Bronchial epithelial cell (primary cell): ENCODE measurements around the gene COX6A1. TPM values are rescaled to one million over a fixed set of nuclear protein-coding genes. Genes with fewer than 3 reads are reported as not detected.
"Not testable (repeated sequence)": the region's sequence is repeated elsewhere in the genome, so short reads cannot be mapped to it uniquely, and the experiment has no call there.

Experiments used
- DNase-seq: peaks from one replicate; pipeline ENCODE4 v3.0.0-alpha.2; 2010; ENCODE audit warnings: low read depth
- FAIRE-seq: peaks from 2 replicates; lab custom pipeline; 2011; peaks lifted over from hg19 to GRCh38; lab: Jason Lieb, UNC
- H3K27me3 ChIP-seq: 2 replicates; pipeline ENCODE4 v1.5.1; 2011; ENCODE audit warnings: low read length; ENCODE audit not compliant: control insufficient read depth, insufficient read depth
- H3K36me3 ChIP-seq: 2 replicates; pipeline ENCODE4 v1.5.1; 2011; ENCODE audit warnings: low read length; ENCODE audit not compliant: control insufficient read depth, insufficient read depth
- H3K4me3 ChIP-seq: 2 replicates; pipeline ENCODE4 v1.5.1; 2011; ENCODE audit warnings: mild to moderate bottlenecking, low read depth, low read length, control low read depth
- total RNA-seq: library from RNA; depleted of rRNA; stranded (reverse); fragments of >200 nt; gene quantifications from 2 replicates; pipeline ENCODE4 v1.2.1, GENCODE V29; 2014
- TF ChIP-seq, protein P1 (sequence below): IDR thresholded peaks from 2 replicates; pipeline ENCODE4 v1.5.1; 2011; ENCODE audit warnings: mild to moderate bottlenecking, moderate library complexity, low read length, control low read depth, inconsistent platforms; ENCODE audit not compliant: insufficient read depth, severe bottlenecking

The COX6A1 gene
- total RNA-seq, 1 donor from 2014 or later, result 659 TPM

DNA sequence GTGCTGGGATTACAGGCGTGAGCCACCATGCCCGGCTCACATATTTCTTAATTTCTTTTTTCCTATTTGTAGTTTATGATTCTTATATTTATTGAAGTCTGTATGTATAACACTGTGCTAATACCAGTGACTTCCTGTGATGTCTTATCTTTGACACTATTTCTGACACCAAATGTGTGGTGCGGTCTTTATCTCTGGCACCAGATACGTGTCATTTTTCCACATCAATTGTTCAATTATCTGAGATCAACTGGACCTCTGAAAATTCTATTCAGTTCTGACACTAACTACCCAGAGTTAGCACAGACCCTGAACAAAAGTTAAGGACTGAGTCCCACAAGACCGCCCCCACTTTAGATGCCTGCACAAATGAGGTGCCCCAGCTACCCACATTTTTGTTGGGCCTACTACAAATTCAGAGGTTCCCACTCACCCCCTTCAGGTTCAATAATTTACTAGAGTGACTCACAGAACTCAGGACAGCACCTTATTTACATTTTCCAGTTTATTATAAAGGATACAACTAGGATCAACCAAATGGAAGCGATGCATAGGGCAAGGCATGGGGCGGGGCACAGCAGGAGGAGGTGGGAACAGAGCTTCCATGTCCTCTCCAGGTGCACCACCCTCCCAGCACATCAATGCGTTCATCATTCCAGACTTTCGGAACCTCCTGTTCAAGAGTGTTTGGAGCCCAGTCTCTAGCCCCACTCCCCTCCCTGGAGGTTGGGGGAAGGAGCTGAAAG, 43.3 kb downstream of the COX6A1 start:
- Histone ChIP-seq H3K27me3 (no peaks in the 10 kb centered on the region), H3K36me3 (no peaks in the 10 kb centered on the region), H3K4me3 (no peak overlapping the region)
- DNase-seq (no peak), FAIRE-seq (no peak)
- TF ChIP-seq, protein P1, sequence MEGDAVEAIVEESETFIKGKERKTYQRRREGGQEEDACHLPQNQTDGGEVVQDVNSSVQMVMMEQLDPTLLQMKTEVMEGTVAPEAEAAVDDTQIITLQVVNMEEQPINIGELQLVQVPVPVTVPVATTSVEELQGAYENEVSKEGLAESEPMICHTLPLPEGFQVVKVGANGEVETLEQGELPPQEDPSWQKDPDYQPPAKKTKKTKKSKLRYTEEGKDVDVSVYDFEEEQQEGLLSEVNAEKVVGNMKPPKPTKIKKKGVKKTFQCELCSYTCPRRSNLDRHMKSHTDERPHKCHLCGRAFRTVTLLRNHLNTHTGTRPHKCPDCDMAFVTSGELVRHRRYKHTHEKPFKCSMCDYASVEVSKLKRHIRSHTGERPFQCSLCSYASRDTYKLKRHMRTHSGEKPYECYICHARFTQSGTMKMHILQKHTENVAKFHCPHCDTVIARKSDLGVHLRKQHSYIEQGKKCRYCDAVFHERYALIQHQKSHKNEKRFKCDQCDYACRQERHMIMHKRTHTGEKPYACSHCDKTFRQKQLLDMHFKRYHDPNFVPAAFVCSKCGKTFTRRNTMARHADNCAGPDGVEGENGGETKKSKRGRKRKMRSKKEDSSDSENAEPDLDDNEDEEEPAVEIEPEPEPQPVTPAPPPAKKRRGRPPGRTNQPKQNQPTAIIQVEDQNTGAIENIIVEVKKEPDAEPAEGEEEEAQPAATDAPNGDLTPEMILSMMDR, result no peak

DNA sequence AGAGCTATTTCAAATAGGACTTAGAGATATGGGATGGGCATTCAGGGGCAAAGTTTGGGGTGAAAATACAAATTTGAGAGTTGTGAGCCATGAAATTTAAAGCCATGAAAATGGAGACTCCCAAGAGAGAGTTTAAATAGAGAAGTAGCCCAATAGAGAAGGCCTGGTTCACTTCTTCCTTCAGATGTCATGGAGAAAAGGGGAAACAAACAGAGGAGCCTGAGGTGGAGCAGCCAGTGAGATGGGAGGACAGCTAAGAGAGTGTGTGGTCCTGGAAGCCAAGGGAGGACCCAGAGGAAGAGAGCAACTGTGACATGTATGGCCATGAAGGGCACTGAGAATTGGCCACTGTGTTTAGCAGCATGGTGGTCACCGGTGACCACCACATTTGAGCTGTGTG, 45.7 kb downstream of the COX6A1 start:
- Histone ChIP-seq H3K36me3 (no peaks in the 10 kb centered on the region), H3K27me3 (no peaks in the 10 kb centered on the region), H3K4me3 (no peak overlapping the region)
- FAIRE-seq (no peak), DNase-seq (no peak)
- TF ChIP-seq, protein P1, result no peak

DNA sequence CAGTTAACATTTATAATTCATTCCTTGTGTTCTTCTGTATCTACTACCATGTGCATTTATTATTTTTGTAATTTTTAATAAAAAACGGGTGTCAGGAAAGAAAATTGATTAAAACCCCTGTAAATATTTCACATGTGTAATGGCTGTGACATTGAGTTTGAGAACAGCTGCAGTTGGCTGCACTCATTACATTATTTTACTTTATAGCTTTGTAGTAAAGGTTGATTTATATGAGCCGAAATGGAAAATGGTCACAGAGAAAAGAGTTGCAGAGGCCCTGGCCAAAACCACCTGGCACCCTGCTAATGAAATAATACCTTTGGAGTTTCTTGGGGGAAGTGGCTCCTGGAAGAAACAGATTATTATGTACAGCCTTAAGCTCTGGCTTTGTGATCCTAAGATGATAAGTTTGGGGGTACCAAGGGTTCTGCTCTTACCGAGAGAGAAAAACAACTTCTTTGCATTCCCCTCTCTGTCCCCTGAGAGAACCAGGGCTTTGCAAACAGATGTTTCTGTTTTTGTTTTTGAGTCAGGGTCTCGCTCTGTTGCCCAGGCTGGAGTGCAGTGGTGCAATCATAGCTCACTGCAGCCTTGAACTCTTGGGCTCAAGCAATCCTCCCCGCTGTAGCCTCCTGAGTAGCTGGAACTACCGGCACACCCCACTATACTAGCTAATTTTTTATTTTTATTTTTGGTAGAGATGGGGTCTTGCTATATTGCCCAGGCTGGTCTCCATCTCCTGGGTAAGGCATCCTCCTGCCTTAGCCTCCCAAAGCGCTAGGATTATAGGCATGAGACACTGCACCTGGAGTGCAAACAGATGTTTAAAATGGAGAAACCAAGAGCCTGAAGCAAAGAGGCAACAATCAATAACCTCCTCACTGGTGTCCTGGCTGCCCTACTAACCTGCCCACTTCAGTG, 48.3 kb downstream of the COX6A1 start:
- FAIRE-seq (no peak), DNase-seq (no peak)
- no peak overlapping the region for H3K4me3 ChIP-seq
- TF ChIP-seq, protein P1, result no peak
- H3K27me3 ChIP-seq, result no peaks in the 10 kb centered on the region
- no peaks in the 10 kb centered on the region for H3K36me3 ChIP-seq

DNA sequence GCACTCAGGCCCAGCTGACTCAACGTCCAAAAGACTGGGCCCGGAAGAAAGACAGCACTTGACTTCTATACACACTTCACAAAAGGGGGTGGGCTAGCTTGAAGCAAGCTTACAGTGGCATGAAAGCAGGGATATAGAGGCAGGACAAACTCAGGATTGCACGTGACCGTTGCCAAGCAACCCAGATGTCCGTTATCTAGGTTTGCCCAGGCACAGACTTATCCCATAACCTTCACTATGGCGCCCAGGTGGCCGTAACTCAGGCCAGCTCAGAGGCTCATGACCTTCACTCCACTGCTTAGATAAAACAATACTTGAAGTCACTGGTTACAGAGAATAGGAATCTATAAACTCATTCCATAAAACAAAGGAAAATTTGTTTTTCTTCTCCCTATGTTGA, 49.6 kb downstream of the COX6A1 start:
- not testable (repeated sequence) for DNase-seq, H3K27me3 ChIP-seq, H3K36me3 ChIP-seq, FAIRE-seq, H3K4me3 ChIP-seq

DNA sequence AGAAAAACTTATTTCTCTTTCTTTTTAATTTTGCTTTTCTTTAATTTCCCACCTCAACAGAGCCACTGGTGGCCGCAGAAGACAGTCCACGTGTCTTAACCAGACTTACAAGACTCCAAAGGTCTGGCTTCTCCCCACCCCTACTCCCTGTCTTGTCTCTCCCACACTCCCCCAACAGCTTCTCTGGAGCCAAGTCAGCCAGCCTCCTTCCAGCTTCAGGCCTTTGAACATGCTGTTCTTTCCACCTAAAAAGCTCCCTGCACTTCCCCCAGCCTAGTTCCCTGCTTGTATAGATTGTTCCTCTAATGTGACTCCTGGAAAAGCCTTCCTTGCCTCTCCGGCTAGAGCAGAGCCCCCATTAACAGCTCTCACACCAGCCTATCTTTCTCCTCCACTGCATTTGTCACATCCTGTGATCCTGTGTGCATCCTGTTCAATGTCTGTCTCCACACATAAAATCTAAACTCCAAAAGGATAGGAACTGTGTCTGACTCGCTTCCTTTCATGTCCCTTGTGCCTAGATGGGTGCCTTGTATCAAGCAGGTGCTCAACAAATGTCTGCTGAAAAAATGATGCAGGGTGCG, 50.2 kb downstream of the COX6A1 start:
- no peak for DNase-seq
- TF ChIP-seq, protein P1, result no peak
- FAIRE-seq, result no peak
- Histone ChIP-seq H3K36me3 (peaks cover 2% of the 10 kb centered on the region), H3K4me3 (no peak overlapping the region), H3K27me3 (no peaks in the 10 kb centered on the region)

DNA sequence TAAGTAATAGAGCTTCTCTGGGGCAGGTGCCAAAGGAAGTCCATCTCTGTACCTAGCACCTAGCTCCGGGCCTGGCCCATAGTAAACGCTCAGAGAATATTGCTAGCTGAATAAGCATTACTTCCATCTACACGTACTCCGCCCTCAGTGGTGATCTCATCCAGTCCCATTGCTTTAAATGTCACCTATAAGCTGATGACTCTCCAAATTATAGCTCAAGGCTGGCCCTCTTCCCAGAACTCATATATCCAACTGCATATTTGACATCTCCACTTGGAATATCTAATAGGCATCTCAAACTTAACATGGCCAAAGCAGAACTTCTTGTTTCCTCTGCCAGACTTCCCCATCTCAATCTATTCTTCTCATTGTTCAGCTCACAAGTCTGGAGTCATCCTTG, 51.1 kb downstream of the COX6A1 start:
- Histone ChIP-seq H3K36me3 (peaks cover 2% of the 10 kb centered on the region), H3K27me3 (no peaks in the 10 kb centered on the region), H3K4me3 (no peak overlapping the region)
- no peak for DNase-seq
- FAIRE-seq, result no peak
- TF ChIP-seq, protein P1, result no peak
